ENCODE results near the gene SPOCK1. TPM values are rescaled to one million over a fixed set of nuclear protein-coding genes. Genes with fewer than 3 reads are reported as not detected.

SPOCK1 gene
- total and polyA plus RNA-seq, 4 donors = 0.07 to 0.18 (median 0.17) TPM; not detected in 1

GRCh38 chr5:137056676-137057075 is 442.4 kb downstream of the SPOCK1 start (continued):
- TF ChIP-seq GABPA (IDR thresholded peaks at IDR 0.05 in 1 of 2, conservative IDR thresholded peaks at IDR 0.05 in 1 of 2) (no peak), SP1 (IDR thresholded peaks at IDR 0.05) (no peak), RAD21 (IDR thresholded peaks at IDR 0.05) (no peak)

DNA sequence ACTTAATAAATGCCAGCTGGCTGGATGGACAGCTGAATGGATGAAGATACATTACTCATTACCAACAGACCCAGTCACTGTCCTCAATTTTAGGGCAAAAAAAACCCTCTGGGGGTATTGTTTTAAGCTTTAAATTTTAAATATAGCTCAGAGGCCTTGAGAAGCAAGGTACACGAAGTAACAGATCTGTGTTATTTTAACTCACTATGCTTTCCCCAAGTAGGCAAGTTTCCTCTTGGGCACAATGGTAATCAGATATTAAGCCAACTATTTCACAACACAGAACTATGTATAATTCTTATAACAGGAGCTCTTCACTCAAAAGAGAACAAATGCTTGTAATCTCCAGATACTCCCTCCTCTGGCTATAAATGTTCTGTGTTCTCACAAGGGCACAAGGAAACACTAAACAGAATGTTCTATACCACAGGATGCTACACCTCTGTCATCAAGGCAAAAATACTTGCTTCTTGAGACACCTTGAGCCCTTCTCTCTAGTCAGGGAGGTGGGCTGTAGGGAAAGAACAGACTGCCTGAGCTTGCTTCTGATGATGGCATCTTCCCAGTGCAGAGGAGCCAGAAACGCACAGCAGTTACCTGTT is 443.8 kb downstream of the SPOCK1 start:
- no peak overlapping the region for H3K4me3 ChIP-seq (ENCODE audit: low read depth in 1 of 3, low read length in 3 of 3)
- H3K4me1 ChIP-seq (ENCODE audit: control insufficient read depth in 4 of 4, insufficient read depth in 4 of 4, low read length in 3 of 4) = no peaks in the 10 kb centered on the region
- H3K9me3 ChIP-seq (ENCODE audit: control insufficient read depth in 4 of 4, low read length in 3 of 4) = no peaks in the 10 kb centered on the region
- no peaks in the 10 kb centered on the region for H3K36me3 ChIP-seq (ENCODE audit: control insufficient read depth in 4 of 4, insufficient read depth in 3 of 4, low read depth in 1 of 4, low read length in 3 of 4)
- no peak overlapping the region for H3K9ac ChIP-seq (ENCODE audit: low read depth in 1 of 2, low read length in 2 of 2)
- H3K27ac ChIP-seq (ENCODE audit: low read depth in 1 of 2, low read length in 2 of 2) = no peak overlapping the region
- TF ChIP-seq, protein P1, sequence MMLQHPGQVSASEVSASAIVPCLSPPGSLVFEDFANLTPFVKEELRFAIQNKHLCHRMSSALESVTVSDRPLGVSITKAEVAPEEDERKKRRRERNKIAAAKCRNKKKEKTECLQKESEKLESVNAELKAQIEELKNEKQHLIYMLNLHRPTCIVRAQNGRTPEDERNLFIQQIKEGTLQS (IDR thresholded peaks at IDR 0.05) = no peak
- TF ChIP-seq, protein P2, sequence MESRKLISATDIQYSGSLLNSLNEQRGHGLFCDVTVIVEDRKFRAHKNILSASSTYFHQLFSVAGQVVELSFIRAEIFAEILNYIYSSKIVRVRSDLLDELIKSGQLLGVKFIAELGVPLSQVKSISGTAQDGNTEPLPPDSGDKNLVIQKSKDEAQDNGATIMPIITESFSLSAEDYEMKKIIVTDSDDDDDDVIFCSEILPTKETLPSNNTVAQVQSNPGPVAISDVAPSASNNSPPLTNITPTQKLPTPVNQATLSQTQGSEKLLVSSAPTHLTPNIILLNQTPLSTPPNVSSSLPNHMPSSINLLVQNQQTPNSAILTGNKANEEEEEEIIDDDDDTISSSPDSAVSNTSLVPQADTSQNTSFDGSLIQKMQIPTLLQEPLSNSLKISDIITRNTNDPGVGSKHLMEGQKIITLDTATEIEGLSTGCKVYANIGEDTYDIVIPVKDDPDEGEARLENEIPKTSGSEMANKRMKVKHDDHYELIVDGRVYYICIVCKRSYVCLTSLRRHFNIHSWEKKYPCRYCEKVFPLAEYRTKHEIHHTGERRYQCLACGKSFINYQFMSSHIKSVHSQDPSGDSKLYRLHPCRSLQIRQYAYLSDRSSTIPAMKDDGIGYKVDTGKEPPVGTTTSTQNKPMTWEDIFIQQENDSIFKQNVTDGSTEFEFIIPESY (IDR thresholded peaks at IDR 0.05) = no peak
- TF ChIP-seq RXRA (IDR thresholded peaks at IDR 0.05) = no peak
- TF ChIP-seq EGR1 (IDR thresholded peaks at IDR 0.05; ENCODE audit: low read depth in 2 of 2) = no peak
- no peak for TF ChIP-seq TAF1 (conservative IDR thresholded peaks at IDR 0.05)
- no peak for TF ChIP-seq FOXA1 (IDR thresholded peaks at IDR 0.05)
- no peak for TF ChIP-seq HNF4G (IDR thresholded peaks at IDR 0.05)
- TF ChIP-seq RAD21 (IDR thresholded peaks at IDR 0.05) = no peak
- no peak for TF ChIP-seq SP1 (IDR thresholded peaks at IDR 0.05)
- TF ChIP-seq NR2F2 (IDR thresholded peaks at IDR 0.05) = no peak
- TF ChIP-seq JUND (IDR thresholded peaks at IDR 0.05) = no peak
- TF ChIP-seq, protein P3, sequence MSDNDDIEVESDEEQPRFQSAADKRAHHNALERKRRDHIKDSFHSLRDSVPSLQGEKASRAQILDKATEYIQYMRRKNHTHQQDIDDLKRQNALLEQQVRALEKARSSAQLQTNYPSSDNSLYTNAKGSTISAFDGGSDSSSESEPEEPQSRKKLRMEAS (IDR thresholded peaks at IDR 0.05) = no peak
- TF ChIP-seq, protein P4, sequence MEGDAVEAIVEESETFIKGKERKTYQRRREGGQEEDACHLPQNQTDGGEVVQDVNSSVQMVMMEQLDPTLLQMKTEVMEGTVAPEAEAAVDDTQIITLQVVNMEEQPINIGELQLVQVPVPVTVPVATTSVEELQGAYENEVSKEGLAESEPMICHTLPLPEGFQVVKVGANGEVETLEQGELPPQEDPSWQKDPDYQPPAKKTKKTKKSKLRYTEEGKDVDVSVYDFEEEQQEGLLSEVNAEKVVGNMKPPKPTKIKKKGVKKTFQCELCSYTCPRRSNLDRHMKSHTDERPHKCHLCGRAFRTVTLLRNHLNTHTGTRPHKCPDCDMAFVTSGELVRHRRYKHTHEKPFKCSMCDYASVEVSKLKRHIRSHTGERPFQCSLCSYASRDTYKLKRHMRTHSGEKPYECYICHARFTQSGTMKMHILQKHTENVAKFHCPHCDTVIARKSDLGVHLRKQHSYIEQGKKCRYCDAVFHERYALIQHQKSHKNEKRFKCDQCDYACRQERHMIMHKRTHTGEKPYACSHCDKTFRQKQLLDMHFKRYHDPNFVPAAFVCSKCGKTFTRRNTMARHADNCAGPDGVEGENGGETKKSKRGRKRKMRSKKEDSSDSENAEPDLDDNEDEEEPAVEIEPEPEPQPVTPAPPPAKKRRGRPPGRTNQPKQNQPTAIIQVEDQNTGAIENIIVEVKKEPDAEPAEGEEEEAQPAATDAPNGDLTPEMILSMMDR (IDR thresholded peaks at IDR 0.05; ENCODE audit: low read depth, low read length, missing input control) = no peak
- DNase-seq (ENCODE audit: low spot score) = no peak
- WGBS = 68% methylated on average over 2 of the region's 2 CpGs
- H3K27me3 ChIP-seq (ENCODE audit: control insufficient read depth in 4 of 4, insufficient read depth in 4 of 4, low read length in 3 of 4) = no peaks in the 10 kb centered on the region

DNA sequence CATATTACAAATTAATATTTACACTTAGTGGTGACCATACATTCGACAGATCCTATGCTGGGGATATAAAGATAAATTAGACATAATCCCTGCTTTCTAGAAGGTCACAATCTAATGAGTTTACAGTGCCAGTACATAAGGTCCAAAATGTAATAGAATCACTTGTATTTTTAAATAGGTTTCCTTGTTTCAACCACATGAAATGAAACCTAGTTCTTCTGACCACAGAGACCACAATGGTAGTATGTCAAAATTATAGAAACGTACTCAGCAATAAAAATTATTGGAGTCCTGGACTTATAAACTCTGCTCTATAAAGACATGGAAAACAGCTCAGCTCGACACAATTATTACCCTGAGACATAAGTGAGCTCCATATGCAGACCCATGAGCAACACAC is 444.3 kb downstream of the SPOCK1 start:
- TF ChIP-seq, protein P4 (IDR thresholded peaks at IDR 0.05; ENCODE audit: low read depth, low read length, missing input control) = no peak
- TF ChIP-seq HNF4G (IDR thresholded peaks at IDR 0.05) = no peak
- no peak for TF ChIP-seq TAF1 (conservative IDR thresholded peaks at IDR 0.05)
- no peak for TF ChIP-seq HNF4A (conservative IDR thresholded peaks at IDR 0.05)
- TF ChIP-seq, protein P2 (IDR thresholded peaks at IDR 0.05) = no peak
- TF ChIP-seq, protein P3 (IDR thresholded peaks at IDR 0.05) = no peak
- H3K4me3 ChIP-seq (ENCODE audit: low read depth in 1 of 3, low read length in 3 of 3) = no peak overlapping the region
- no peak overlapping the region for H3K27ac ChIP-seq (ENCODE audit: low read depth in 1 of 2, low read length in 2 of 2)
- 56% methylated on average over 3 of the region's 3 CpGs for WGBS
- H3K9me3 ChIP-seq (ENCODE audit: control insufficient read depth in 4 of 4, low read length in 3 of 4) = no peaks in the 10 kb centered on the region
- no peak overlapping the region for H3K9ac ChIP-seq (ENCODE audit: low read depth in 1 of 2, low read length in 2 of 2)
- H3K27me3 ChIP-seq (ENCODE audit: control insufficient read depth in 4 of 4, insufficient read depth in 4 of 4, low read length in 3 of 4) = no peaks in the 10 kb centered on the region
- no peak for DNase-seq (ENCODE audit: low spot score)
- no peaks in the 10 kb centered on the region for H3K4me1 ChIP-seq (ENCODE audit: control insufficient read depth in 4 of 4, insufficient read depth in 4 of 4, low read length in 3 of 4)
- no peaks in the 10 kb centered on the region for H3K36me3 ChIP-seq (ENCODE audit: control insufficient read depth in 4 of 4, insufficient read depth in 3 of 4, low read depth in 1 of 4, low read length in 3 of 4)
